ENCODE measurements around the gene ADCY5. TPM values are rescaled to one million over a fixed set of nuclear protein-coding genes. Genes with fewer than 3 reads are reported as not detected.

Gene ADCY5
- total RNA-seq, 1 experiment from 2014 or later: 0.82 TPM

GRCh38 chr3:123295901-123296250 is 153.0 kb downstream of the ADCY5 start:
- Histone ChIP-seq H3K27me3 (replicated peaks) (peaks cover 6% of the 10 kb centered on the region; the same call in 1 of the 2 replicates), H3K9me3 (replicated peaks) (no peaks in the 10 kb centered on the region), H3K27ac (no peak overlapping the region), H3K36me3 (no peaks in the 10 kb centered on the region), H3K4me3 (no peak overlapping the region), H3K4me1 (replicated peaks) (no peaks in the 10 kb centered on the region)
- no peak for DNase-seq (ENCODE audit: low read depth in 1 of 2, low spot score in 2 of 2)

- Histone ChIP-seq H3K27ac (no peak overlapping the region), H3K27me3 (replicated peaks) (peaks cover 6% of the 10 kb centered on the region; the same call in 1 of the 2 replicates), H3K4me3 (no peak overlapping the region), H3K4me1 (replicated peaks) (no peaks in the 10 kb centered on the region), H3K9me3 (replicated peaks) (no peaks in the 10 kb centered on the region), H3K36me3 (no peaks in the 10 kb centered on the region)
- DNase-seq (ENCODE audit: low read depth in 1 of 2, low spot score in 2 of 2): no peak
Measured at GRCh38 chr3:123295171-123295900, 153.6 kb downstream of the ADCY5 start.

GRCh38 chr3:123294296-123294938 is 154.5 kb downstream of the ADCY5 start:
- no peak for DNase-seq (ENCODE audit: low read depth in 1 of 2, low spot score in 2 of 2)
- peaks cover 6% of the 10 kb centered on the region; the same call in 1 of the 2 replicates for H3K27me3 ChIP-seq (replicated peaks)

GRCh38 chr3:123292321-123293310 is 156.3 kb downstream of the ADCY5 start:
- no peaks in the 10 kb centered on the region for H3K36me3 ChIP-seq
- no peak overlapping the region for H3K27ac ChIP-seq
- no peak overlapping the region for H3K4me3 ChIP-seq
- peaks cover 4% of the 10 kb centered on the region; the same call in 1 of the 2 replicates for H3K27me3 ChIP-seq (replicated peaks)
- H3K4me1 ChIP-seq (replicated peaks): no peaks in the 10 kb centered on the region
- no peaks in the 10 kb centered on the region for H3K9me3 ChIP-seq (replicated peaks)
- DNase-seq (ENCODE audit: low read depth in 1 of 2, low spot score in 2 of 2): no peak

More at GRCh38 chr3:123294296-123294938, 154.5 kb downstream of the ADCY5 start:
- Histone ChIP-seq H3K4me1 (replicated peaks) (no peaks in the 10 kb centered on the region), H3K9me3 (replicated peaks) (no peaks in the 10 kb centered on the region), H3K36me3 (no peaks in the 10 kb centered on the region), H3K27ac (no peak overlapping the region), H3K4me3 (no peak overlapping the region)

- H3K27me3 ChIP-seq (replicated peaks): peaks cover 4% of the 10 kb centered on the region; the same call in 1 of the 2 replicates
- H3K4me1 ChIP-seq (replicated peaks): no peaks in the 10 kb centered on the region
- H3K27ac ChIP-seq: no peak overlapping the region
- no peak for DNase-seq (ENCODE audit: low read depth in 1 of 2, low spot score in 2 of 2)
- H3K4me3 ChIP-seq: no peak overlapping the region
- no peaks in the 10 kb centered on the region for H3K9me3 ChIP-seq (replicated peaks)
- no peaks in the 10 kb centered on the region for H3K36me3 ChIP-seq
Measured at GRCh38 chr3:123291404-123291803, 157.5 kb downstream of the ADCY5 start.

GRCh38 chr3:123290962-123291361 is 157.9 kb downstream of the ADCY5 start:
- Histone ChIP-seq H3K4me3 (no peak overlapping the region), H3K27ac (no peak overlapping the region), H3K36me3 (no peaks in the 10 kb centered on the region), H3K27me3 (replicated peaks) (peaks cover 4% of the 10 kb centered on the region; the same call in 1 of the 2 replicates), H3K9me3 (replicated peaks) (no peaks in the 10 kb centered on the region), H3K4me1 (replicated peaks) (no peaks in the 10 kb centered on the region)
- DNase-seq (ENCODE audit: low read depth in 1 of 2, low spot score in 2 of 2): no peak

GRCh38 chr3:123290107-123290930 is 158.6 kb downstream of the ADCY5 start:
- H3K9me3 ChIP-seq (replicated peaks): no peaks in the 10 kb centered on the region
- no peak for DNase-seq (ENCODE audit: low read depth in 1 of 2, low spot score in 2 of 2)
- peaks cover 1% of the 10 kb centered on the region; the same call in 1 of the 2 replicates for H3K27me3 ChIP-seq (replicated peaks)
- no peaks in the 10 kb centered on the region for H3K36me3 ChIP-seq
- H3K4me1 ChIP-seq (replicated peaks): no peaks in the 10 kb centered on the region
- no peak overlapping the region for H3K4me3 ChIP-seq
- no peak overlapping the region for H3K27ac ChIP-seq

GRCh38 chr3:123289391-123290106 is 159.3 kb downstream of the ADCY5 start:
- Histone ChIP-seq H3K36me3 (no peaks in the 10 kb centered on the region), H3K27ac (no peak overlapping the region), H3K4me3 (no peak overlapping the region), H3K9me3 (replicated peaks) (no peaks in the 10 kb centered on the region), H3K27me3 (replicated peaks) (no peaks in the 10 kb centered on the region), H3K4me1 (replicated peaks) (no peaks in the 10 kb centered on the region)
- DNase-seq (ENCODE audit: low read depth in 1 of 2, low spot score in 2 of 2): no peak

- Histone ChIP-seq H3K4me3 (no peak overlapping the region), H3K9me3 (replicated peaks) (no peaks in the 10 kb centered on the region), H3K36me3 (no peaks in the 10 kb centered on the region), H3K4me1 (replicated peaks) (no peaks in the 10 kb centered on the region), H3K27me3 (replicated peaks) (no peaks in the 10 kb centered on the region), H3K27ac (no peak overlapping the region)
- no peak for DNase-seq (ENCODE audit: low read depth in 1 of 2, low spot score in 2 of 2)
Measured at GRCh38 chr3:123287962-123288302, 161.0 kb downstream of the ADCY5 start.

GRCh38 chr3:123287051-123287961 is 161.6 kb downstream of the ADCY5 start:
- no peak for DNase-seq (ENCODE audit: low read depth in 1 of 2, low spot score in 2 of 2)
- H3K27me3 ChIP-seq (replicated peaks): no peaks in the 10 kb centered on the region
- H3K9me3 ChIP-seq (replicated peaks): no peaks in the 10 kb centered on the region
- no peak overlapping the region for H3K27ac ChIP-seq
- no peaks in the 10 kb centered on the region for H3K36me3 ChIP-seq
- no peaks in the 10 kb centered on the region for H3K4me1 ChIP-seq (replicated peaks)
- no peak overlapping the region for H3K4me3 ChIP-seq

GRCh38 chr3:123286308-123287023 is 162.4 kb downstream of the ADCY5 start:
- Histone ChIP-seq H3K36me3 (no peaks in the 10 kb centered on the region), H3K4me1 (replicated peaks) (no peaks in the 10 kb centered on the region), H3K4me3 (no peak overlapping the region), H3K9me3 (replicated peaks) (no peaks in the 10 kb centered on the region), H3K27ac (no peak overlapping the region), H3K27me3 (replicated peaks) (no peaks in the 10 kb centered on the region)
- DNase-seq (ENCODE audit: low read depth in 1 of 2, low spot score in 2 of 2): peak; percentile 28 to 69

Data from SJSA1 (cell line).